K562 (cell line): ENCODE data around the gene ZNF541.

Experiments
- HNRNPUL1 ChIP-seq: fragments of 200-400 bp; formaldehyde crosslinking; IDR thresholded peaks from 2 replicates; pipeline ENCODE4 v1.6.1; 2017; ENCODE audit warnings: low read length
- MTA3 ChIP-seq: fragments of 450-650 bp; formaldehyde crosslinking; IDR thresholded peaks from 2 replicates; pipeline ENCODE4 v1.6.1; 2017; ENCODE audit warnings: mild to moderate bottlenecking, borderline replicate concordance
- PHF20 ChIP-seq: fragments of 450-650 bp; IDR thresholded peaks from 2 replicates; pipeline ENCODE4 v1.6.1; 2018; ENCODE audit not compliant: partially characterized antibody
- POLR2A ChIP-seq: fragments of 450-650 bp; conservative IDR thresholded peaks from 2 replicates; pipeline ENCODE4 v1.6.1; 2016
- SMAD4 ChIP-seq: fragments of 250-450 bp; sonication (Bioruptor Pico); conservative IDR thresholded peaks from 2 replicates; pipeline ENCODE4 v1.8.0; 2021; ENCODE audit warnings: inconsistent platforms, mild to moderate bottlenecking, moderate library complexity
- TAF7 ChIP-seq: fragments of 450-650 bp; IDR thresholded peaks from 2 replicates; pipeline ENCODE4 v1.6.1; 2016; ENCODE audit warnings: missing genetic modification characterization, missing compliant biosample characterization
- ZFP36 ChIP-seq: fragments of 150-350 bp; IDR thresholded peaks from 2 replicates; pipeline ENCODE4 v1.6.1; 2018; ENCODE audit warnings: low read length, low read depth; ENCODE audit not compliant: partially characterized antibody
- ZNF23 ChIP-seq: fragments of 250-450 bp; sonication (Bioruptor Pico); IDR thresholded peaks from 2 replicates; pipeline ENCODE4 v1.4.0; 2020; ENCODE audit warnings: mild to moderate bottlenecking
- TF ChIP-seq, protein P1 (sequence below): sonication (generic); formaldehyde crosslinking; IDR thresholded peaks from 2 replicates; pipeline ENCODE4 v1.5.0; 2020; ENCODE audit warnings: missing genetic modification reagents
- TF ChIP-seq, protein P2 (sequence below): fragments of 250-450 bp; sonication (Bioruptor Pico); IDR thresholded peaks from 2 replicates; pipeline ENCODE4 v1.5.0; 2022; ENCODE audit warnings: mild to moderate bottlenecking
- TF ChIP-seq, protein P3 (sequence below): fragments of 250-450 bp; sonication (Bioruptor Pico); IDR thresholded peaks from 2 replicates; pipeline ENCODE4 v1.4.0; 2020; ENCODE audit warnings: mild to moderate bottlenecking
- TF ChIP-seq, protein P4 (sequence below): fragments of 450-650 bp; IDR thresholded peaks from 2 replicates; pipeline ENCODE4 v1.6.1; 2016; ENCODE audit warnings: low read depth
- TF ChIP-seq, protein P5 (sequence below), 3 experiments: IDR thresholded peaks in 2 of 3; conservative IDR thresholded peaks in 1 of 3; 2 replicates each; pipeline ENCODE4 v1.5.1; 2011 to 2012; ENCODE audit warnings: low read length in 3 of 3, mild to moderate bottlenecking in 3 of 3, control low read depth in 2 of 3, improper control_type of control experiment in 1 of 3, inconsistent platforms in 1 of 3, low read depth in 1 of 3, mixed read lengths in 1 of 3, moderate library complexity in 1 of 3; ENCODE audit not compliant: insufficient read depth in 2 of 3

DNA sequence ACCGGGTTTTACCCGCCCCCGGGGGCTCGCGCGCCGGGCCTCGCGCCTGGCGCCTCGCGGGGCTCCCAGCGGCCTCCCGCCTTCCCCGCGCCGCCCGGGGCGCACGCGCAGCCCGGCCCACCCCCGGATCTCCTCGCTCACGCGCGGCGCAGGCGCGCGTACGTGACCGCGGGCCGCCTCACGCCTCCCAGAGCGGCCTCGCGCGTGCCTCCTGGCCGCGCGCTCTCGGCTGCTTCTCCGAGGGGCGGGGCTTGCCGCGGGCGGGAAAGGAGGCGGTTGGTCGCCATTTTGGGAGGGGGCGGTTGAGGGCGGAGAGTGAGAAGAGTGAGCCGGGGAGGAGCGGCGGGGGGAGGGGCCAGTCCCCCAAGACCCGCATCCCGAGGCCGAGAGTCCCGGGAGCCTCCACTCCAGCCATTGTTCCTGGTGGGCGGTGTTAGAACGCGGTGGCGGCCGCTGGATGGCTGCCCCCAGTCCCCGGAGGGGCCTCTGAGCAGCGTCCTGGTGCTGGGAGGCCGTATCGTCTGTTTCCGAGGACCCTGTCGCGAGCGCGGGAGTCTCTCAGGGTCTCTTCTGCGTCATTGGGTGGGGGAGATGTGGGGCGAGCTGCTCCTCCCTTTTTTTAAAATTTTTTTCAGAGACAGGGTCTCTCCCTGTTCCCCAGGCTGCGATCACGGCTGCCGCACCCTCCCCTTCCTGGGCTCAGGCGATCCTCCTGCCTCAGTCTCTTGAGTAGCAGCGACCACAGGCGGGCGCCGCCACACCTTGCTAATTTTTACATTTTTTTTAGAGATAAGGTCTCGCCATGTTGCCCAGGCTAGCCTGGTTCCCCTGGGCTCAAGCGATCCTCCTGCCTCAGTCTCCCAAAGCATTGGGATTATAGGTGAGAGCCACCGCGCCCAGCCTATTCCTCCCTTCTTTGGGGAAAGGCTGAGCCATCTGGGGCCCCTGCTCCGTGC, at the start of gene ZNF541:
- TF ChIP-seq ZFP36 (no peak), HNRNPUL1 (no peak), TAF7 (tag) (no peak), PHF20 (no peak), SMAD4 (CRISPR knock-in tag) (no peak), MTA3 (no peak), POLR2A (no peak), ZNF23 (no peak)
- TF ChIP-seq, protein P1, sequence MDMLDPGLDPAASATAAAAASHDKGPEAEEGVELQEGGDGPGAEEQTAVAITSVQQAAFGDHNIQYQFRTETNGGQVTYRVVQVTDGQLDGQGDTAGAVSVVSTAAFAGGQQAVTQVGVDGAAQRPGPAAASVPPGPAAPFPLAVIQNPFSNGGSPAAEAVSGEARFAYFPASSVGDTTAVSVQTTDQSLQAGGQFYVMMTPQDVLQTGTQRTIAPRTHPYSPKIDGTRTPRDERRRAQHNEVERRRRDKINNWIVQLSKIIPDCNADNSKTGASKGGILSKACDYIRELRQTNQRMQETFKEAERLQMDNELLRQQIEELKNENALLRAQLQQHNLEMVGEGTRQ (CRISPR knock-in tag), result no peak
- TF ChIP-seq, protein P2, sequence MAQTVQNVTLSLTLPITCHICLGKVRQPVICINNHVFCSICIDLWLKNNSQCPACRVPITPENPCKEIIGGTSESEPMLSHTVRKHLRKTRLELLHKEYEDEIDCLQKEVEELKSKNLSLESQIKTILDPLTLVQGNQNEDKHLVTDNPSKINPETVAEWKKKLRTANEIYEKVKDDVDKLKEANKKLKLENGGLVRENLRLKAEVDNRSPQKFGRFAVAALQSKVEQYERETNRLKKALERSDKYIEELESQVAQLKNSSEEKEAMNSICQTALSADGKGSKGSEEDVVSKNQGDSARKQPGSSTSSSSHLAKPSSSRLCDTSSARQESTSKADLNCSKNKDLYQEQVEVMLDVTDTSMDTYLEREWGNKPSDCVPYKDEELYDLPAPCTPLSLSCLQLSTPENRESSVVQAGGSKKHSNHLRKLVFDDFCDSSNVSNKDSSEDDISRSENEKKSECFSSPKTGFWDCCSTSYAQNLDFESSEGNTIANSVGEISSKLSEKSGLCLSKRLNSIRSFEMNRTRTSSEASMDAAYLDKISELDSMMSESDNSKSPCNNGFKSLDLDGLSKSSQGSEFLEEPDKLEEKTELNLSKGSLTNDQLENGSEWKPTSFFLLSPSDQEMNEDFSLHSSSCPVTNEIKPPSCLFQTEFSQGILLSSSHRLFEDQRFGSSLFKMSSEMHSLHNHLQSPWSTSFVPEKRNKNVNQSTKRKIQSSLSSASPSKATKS, result no peak
- TF ChIP-seq, protein P3, sequence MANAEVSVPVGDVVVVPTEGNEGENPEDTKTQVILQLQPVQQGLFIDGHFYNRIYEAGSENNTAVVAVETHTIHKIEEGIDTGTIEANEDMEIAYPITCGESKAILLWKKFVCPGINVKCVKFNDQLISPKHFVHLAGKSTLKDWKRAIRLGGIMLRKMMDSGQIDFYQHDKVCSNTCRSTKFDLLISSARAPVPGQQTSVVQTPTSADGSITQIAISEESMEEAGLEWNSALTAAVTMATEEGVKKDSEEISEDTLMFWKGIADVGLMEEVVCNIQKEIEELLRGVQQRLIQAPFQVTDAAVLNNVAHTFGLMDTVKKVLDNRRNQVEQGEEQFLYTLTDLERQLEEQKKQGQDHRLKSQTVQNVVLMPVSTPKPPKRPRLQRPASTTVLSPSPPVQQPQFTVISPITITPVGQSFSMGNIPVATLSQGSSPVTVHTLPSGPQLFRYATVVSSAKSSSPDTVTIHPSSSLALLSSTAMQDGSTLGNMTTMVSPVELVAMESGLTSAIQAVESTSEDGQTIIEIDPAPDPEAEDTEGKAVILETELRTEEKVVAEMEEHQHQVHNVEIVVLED (CRISPR knock-in tag), result no peak
- TF ChIP-seq, protein P4, sequence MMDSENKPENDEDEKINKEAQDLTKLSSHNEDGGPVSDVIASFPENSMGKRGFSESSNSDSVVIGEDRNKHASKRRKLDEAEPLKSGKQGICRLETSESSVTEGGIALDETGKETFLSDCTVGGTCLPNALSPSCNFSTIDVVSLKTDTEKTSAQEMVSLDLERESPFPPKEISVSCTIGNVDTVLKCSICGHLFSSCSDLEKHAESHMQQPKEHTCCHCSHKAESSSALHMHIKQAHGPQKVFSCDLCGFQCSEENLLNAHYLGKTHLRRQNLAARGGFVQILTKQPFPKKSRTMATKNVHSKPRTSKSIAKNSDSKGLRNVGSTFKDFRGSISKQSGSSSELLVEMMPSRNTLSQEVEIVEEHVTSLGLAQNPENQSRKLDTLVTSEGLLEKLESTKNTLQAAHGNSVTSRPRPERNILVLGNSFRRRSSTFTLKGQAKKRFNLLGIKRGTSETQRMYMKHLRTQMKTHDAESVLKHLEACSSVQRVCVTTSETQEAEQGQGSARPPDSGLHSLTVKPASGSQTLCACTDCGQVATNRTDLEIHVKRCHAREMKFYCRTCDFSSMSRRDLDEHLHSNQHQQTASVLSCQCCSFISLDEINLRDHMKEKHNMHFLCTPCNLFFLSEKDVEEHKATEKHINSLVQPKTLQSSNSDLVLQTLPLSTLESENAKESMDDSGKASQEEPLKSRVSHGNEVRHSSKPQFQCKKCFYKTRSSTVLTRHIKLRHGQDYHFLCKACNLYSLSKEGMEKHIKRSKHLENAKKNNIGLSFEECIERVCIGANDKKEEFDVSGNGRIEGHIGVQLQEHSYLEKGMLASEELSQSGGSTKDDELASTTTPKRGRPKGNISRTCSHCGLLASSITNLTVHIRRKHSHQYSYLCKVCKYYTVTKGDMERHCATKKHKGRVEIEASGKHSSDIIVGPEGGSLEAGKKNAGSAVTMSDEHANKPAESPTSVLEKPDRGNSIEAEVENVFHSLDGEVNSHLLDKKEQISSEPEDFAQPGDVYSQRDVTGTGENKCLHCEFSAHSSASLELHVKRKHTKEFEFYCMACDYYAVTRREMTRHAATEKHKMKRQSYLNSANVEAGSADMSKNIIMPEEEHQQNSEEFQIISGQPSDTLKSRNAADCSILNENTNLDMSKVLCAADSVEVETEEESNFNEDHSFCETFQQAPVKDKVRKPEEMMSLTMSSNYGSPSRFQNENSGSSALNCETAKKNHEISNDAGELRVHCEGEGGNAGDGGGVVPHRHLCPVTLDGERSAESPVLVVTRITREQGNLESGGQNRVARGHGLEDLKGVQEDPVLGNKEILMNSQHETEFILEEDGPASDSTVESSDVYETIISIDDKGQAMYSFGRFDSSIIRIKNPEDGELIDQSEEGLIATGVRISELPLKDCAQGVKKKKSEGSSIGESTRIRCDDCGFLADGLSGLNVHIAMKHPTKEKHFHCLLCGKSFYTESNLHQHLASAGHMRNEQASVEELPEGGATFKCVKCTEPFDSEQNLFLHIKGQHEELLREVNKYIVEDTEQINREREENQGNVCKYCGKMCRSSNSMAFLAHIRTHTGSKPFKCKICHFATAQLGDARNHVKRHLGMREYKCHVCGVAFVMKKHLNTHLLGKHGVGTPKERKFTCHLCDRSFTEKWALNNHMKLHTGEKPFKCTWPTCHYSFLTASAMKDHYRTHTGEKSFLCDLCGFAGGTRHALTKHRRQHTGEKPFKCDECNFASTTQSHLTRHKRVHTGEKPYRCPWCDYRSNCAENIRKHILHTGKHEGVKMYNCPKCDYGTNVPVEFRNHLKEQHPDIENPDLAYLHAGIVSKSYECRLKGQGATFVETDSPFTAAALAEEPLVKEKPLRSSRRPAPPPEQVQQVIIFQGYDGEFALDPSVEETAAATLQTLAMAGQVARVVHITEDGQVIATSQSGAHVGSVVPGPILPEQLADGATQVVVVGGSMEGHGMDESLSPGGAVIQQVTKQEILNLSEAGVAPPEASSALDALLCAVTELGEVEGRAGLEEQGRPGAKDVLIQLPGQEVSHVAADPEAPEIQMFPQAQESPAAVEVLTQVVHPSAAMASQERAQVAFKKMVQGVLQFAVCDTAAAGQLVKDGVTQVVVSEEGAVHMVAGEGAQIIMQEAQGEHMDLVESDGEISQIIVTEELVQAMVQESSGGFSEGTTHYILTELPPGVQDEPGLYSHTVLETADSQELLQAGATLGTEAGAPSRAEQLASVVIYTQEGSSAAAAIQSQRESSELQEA, result no peak
- TF ChIP-seq, protein P5, sequence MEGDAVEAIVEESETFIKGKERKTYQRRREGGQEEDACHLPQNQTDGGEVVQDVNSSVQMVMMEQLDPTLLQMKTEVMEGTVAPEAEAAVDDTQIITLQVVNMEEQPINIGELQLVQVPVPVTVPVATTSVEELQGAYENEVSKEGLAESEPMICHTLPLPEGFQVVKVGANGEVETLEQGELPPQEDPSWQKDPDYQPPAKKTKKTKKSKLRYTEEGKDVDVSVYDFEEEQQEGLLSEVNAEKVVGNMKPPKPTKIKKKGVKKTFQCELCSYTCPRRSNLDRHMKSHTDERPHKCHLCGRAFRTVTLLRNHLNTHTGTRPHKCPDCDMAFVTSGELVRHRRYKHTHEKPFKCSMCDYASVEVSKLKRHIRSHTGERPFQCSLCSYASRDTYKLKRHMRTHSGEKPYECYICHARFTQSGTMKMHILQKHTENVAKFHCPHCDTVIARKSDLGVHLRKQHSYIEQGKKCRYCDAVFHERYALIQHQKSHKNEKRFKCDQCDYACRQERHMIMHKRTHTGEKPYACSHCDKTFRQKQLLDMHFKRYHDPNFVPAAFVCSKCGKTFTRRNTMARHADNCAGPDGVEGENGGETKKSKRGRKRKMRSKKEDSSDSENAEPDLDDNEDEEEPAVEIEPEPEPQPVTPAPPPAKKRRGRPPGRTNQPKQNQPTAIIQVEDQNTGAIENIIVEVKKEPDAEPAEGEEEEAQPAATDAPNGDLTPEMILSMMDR (IDR thresholded peaks at IDR 0.05 in 2 of 3, conservative IDR thresholded peaks at IDR 0.05 in 1 of 3; ENCODE audit: insufficient read depth in 2 of 3, low read depth in 1 of 3, low read length in 3 of 3), result no peak
